Measurements from ENCODE around the gene RFX4.

RFX4 gene

GRCh38 chr12:106582641-106583230 is at the start of gene RFX4:
RFX4 (plus strand) TSS chr12:106583004; CDS start chr12:106583321, 317 bp downstream.
- DNase-seq (ENCODE audit: low read depth) = no peak
- peak within 1 kb of the TSS; percentile 10 for H3K4me3 ChIP-seq (ENCODE audit: low read depth, low read length)

GRCh38 chr12:106541201-106541600 is 41.6 kb upstream of the RFX4 start:
- DNase-seq (ENCODE audit: low read depth) = no peak
- H3K4me3 ChIP-seq (ENCODE audit: low read depth, low read length) = no peak overlapping the region
- TF ChIP-seq CTCF (conservative IDR thresholded peaks at IDR 0.05; ENCODE audit: low read depth, low read length) = no peak

More at GRCh38 chr12:106582641-106583230, at the start of gene RFX4:
- TF ChIP-seq CTCF (conservative IDR thresholded peaks at IDR 0.05; ENCODE audit: low read depth, low read length) = no peak

GRCh38 chr12:106551410-106551809 is 31.4 kb upstream of the RFX4 start:
- no peak for TF ChIP-seq CTCF (conservative IDR thresholded peaks at IDR 0.05; ENCODE audit: low read depth, low read length)
- no peak overlapping the region for H3K4me3 ChIP-seq (ENCODE audit: low read depth, low read length)
- DNase-seq (ENCODE audit: low read depth) = no peak

GRCh38 chr12:106552228-106552627 is 30.6 kb upstream of the RFX4 start:
- TF ChIP-seq CTCF (conservative IDR thresholded peaks at IDR 0.05; ENCODE audit: low read depth, low read length) = no peak
- no peak for DNase-seq (ENCODE audit: low read depth)
- no peak overlapping the region for H3K4me3 ChIP-seq (ENCODE audit: low read depth, low read length)

- H3K4me3 ChIP-seq (ENCODE audit: low read depth, low read length) = no peak overlapping the region
- no peak for TF ChIP-seq CTCF (conservative IDR thresholded peaks at IDR 0.05; ENCODE audit: low read depth, low read length)
- DNase-seq (ENCODE audit: low read depth) = no peak
These were observed 18.0 kb upstream of the RFX4 start for GRCh38 chr12:106564678-106565329.

GRCh38 chr12:106566771-106567170 is 16.0 kb upstream of the RFX4 start:
- no peak for DNase-seq (ENCODE audit: low read depth)
- no peak overlapping the region for H3K4me3 ChIP-seq (ENCODE audit: low read depth, low read length)
- TF ChIP-seq CTCF (conservative IDR thresholded peaks at IDR 0.05; ENCODE audit: low read depth, low read length) = no peak

- no peak for TF ChIP-seq CTCF (conservative IDR thresholded peaks at IDR 0.05; ENCODE audit: low read depth, low read length)
- no peak for DNase-seq (ENCODE audit: low read depth)
- H3K4me3 ChIP-seq (ENCODE audit: low read depth, low read length) = no peak overlapping the region
These were observed 9.6 kb upstream of the RFX4 start for GRCh38 chr12:106573239-106573638.
